CD8-positive, alpha-beta memory T cell (primary cell): ENCODE results near the gene SUMF1. TPM values are rescaled to one million over a fixed set of nuclear protein-coding genes. Genes with fewer than 3 reads are reported as not detected.

Source experiments
- CTCF ChIA-PET: fragments of 350-600 bp; sonication (Branson Sonifier 250); formaldehyde crosslinking; loops from one replicate; lab custom pipeline; 2021; ENCODE audit warnings: antibody characterized with exemption; lab: Charles Lee
- POLR2A ChIA-PET: fragments of 350-600 bp; sonication (Branson Sonifier 250); formaldehyde crosslinking; loops from one replicate; lab custom pipeline; 2021; ENCODE audit warnings: antibody characterized with exemption; lab: Charles Lee
- DNase-seq, 5 donors: peaks; one replicate each; pipeline versions ENCODE4 v3.0.0 to v3.0.0-alpha.2; 2020 to 2022; ENCODE audit warnings: mixed read lengths in 1 of 5
- H3K27ac ChIP-seq: one replicate; pipeline ENCODE4 v1.7.0; 2013; ENCODE audit warnings: low read depth, mild to moderate bottlenecking, low read length, moderate library complexity
- H3K27me3 ChIP-seq: 2 replicates; pipeline ENCODE4 v1.7.0; 2013; ENCODE audit warnings: low read length, mild to moderate bottlenecking; ENCODE audit not compliant: insufficient read depth, poor library complexity, severe bottlenecking
- H3K36me3 ChIP-seq: 2 replicates; pipeline ENCODE4 v1.7.0; 2013; ENCODE audit warnings: mild to moderate bottlenecking, low read length, moderate library complexity; ENCODE audit not compliant: insufficient read depth
- H3K4me1 ChIP-seq: 2 replicates; pipeline ENCODE4 v1.7.0; 2013; ENCODE audit warnings: mild to moderate bottlenecking, low read length, moderate library complexity; ENCODE audit not compliant: insufficient read depth
- H3K4me3 ChIP-seq: 2 replicates; pipeline ENCODE4 v1.7.0; 2013; ENCODE audit warnings: mild to moderate bottlenecking, low read length
- H3K9me3 ChIP-seq: 2 replicates; pipeline ENCODE4 v1.7.0; 2013; ENCODE audit warnings: mild to moderate bottlenecking, low read length
- H3K27ac Mint-ChIP-seq, 8 donors: one replicate each; pipeline ENCODE4 v1.8.0; 2020 to 2021; ENCODE audit warnings: mixed read lengths in 8 of 8, mild to moderate bottlenecking in 6 of 8, inconsistent platforms in 3 of 8, moderate library complexity in 3 of 8
- H3K27me3 Mint-ChIP-seq, 2 donors: one replicate each; pipeline ENCODE4 v1.8.0; 2020 to 2021; ENCODE audit warnings: mixed read lengths in 2 of 2, mild to moderate bottlenecking in 1 of 2, moderate library complexity in 1 of 2
- H3K36me3 Mint-ChIP-seq, 3 donors: one replicate each; pipeline ENCODE4 v1.8.0; 2020 to 2021; ENCODE audit warnings: mixed read lengths in 3 of 3, inconsistent platforms in 1 of 3, mild to moderate bottlenecking in 1 of 3
- H3K4me1 Mint-ChIP-seq, 3 donors: one replicate each; pipeline ENCODE4 v1.8.0; 2020 to 2021; ENCODE audit warnings: mixed read lengths in 3 of 3, inconsistent platforms in 1 of 3, mild to moderate bottlenecking in 1 of 3
- H3K4me3 Mint-ChIP-seq, 7 donors: one replicate each; pipeline ENCODE4 v1.8.0; 2020 to 2021; ENCODE audit warnings: mixed read lengths in 7 of 7, mild to moderate bottlenecking in 6 of 7, moderate library complexity in 4 of 7, inconsistent platforms in 2 of 7
- H3K9me3 Mint-ChIP-seq, 5 donors: one replicate each; pipeline ENCODE4 v1.8.0; 2020 to 2022; ENCODE audit warnings: mixed read lengths in 5 of 5, mild to moderate bottlenecking in 3 of 5, moderate library complexity in 2 of 5, inconsistent platforms in 1 of 5
- polyA plus RNA-seq: library from polyadenylated mRNA; unstranded; fragments of 300-500 nt; fragmentation: Illumina TruSeq; gene quantifications from one replicate; pipeline ENCODE4 v1.2.3, GENCODE V29; 2021
- total RNA-seq, 2 experiments: library from RNA; stranded (reverse); gene quantifications; one replicate each; pipeline ENCODE4 v1.2.3, GENCODE V29; 2021

The SUMF1 gene
- total and polyA plus RNA-seq, 3 experiments from 2014 or later, result 12.1 to 28.7 (median 13.0) TPM

DNA sequence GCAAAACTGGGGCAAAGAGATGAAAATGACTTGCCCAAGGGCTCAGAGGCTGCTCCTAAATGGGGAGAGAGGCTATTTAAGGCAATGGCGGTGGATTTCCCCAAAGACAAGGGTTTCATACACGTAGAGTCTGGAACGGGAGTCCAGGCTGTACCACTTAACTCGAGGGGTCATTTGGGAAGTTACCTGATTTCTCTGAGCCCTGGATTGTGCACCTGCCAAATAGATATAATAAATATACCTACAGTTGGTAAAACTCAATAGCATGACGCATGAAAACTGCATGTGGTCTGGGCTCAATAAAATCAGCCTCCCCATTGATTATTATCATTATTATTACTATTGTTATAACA, 24.8 kb upstream of the SUMF1 start:
- H3K27ac ChIP-seq, result no peak overlapping the region
- H3K27me3 Mint-ChIP-seq, result no peaks in the 10 kb centered on the region
- H3K27ac Mint-ChIP-seq, result peak overlapping the region in 7 of 8 donors; percentile 65 to 99 (median 90)
- no peak for DNase-seq
- H3K9me3 Mint-ChIP-seq, result no peaks in the 10 kb centered on the region
- H3K36me3 ChIP-seq, result no peaks in the 10 kb centered on the region
- CTCF ChIA-PET, result interaction anchor here (1.3 to 3.7 kb wide), 4 partner anchors 27 to 141 kb away, joined by 3 to 21 read pairs (median 9); no protein-coding TSS in a partner anchor
- peaks cover 26% of the 10 kb centered on the region for H3K4me1 ChIP-seq
- peak overlapping the region; percentile 90 to 98 (median 94) for H3K4me3 Mint-ChIP-seq
- H3K36me3 Mint-ChIP-seq, result peaks cover 0 to 21% (median 0%) of the 10 kb centered on the region in 3 donors
- H3K9me3 ChIP-seq, result no peaks in the 10 kb centered on the region
- peaks cover 36 to 48% (median 47%) of the 10 kb centered on the region in 3 donors for H3K4me1 Mint-ChIP-seq
- no peak overlapping the region for H3K4me3 ChIP-seq
- no peaks in the 10 kb centered on the region for H3K27me3 ChIP-seq
- POLR2A ChIA-PET, result interaction anchor here (2.6 to 2.7 kb wide), 2 partner anchors 24 to 26 kb away, joined by 29 to 39 read pairs; partner anchors contain the start of gene SUMF1

DNA sequence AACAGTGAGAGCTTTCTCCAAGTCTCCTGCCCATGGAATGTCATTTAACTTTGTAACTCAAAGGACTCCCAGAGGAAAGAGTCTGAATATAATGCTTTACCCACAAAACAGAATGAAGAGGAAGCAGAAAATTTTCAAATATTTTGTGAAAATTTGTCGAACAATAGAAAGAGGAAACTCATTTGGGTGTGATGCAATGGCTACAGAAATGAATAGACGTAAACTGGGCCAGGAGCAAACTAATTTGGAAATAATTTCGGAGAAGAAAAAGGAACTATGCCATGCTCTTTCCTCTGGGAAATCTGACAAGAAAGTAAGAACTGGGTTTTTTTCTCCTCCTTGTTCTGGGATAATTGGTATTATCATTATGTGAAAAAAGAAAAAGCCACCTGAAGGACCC, 11.2 kb upstream of the SUMF1 start:
- H3K4me1 ChIP-seq, result no peaks in the 10 kb centered on the region
- H3K27ac ChIP-seq, result no peak overlapping the region
- no peak overlapping the region for H3K4me3 ChIP-seq
- no peak overlapping the region for H3K27ac Mint-ChIP-seq
- H3K27me3 Mint-ChIP-seq, result peaks cover 7 to 30% of the 10 kb centered on the region in 2 donors
- no peak overlapping the region for H3K4me3 Mint-ChIP-seq
- no peak for DNase-seq
- CTCF ChIA-PET, result no interaction called here
- H3K36me3 ChIP-seq, result no peaks in the 10 kb centered on the region
- H3K4me1 Mint-ChIP-seq, result peaks cover 0 to 4% (median 0%) of the 10 kb centered on the region in 3 donors
- no peaks in the 10 kb centered on the region for H3K36me3 Mint-ChIP-seq
- H3K9me3 ChIP-seq, result no peaks in the 10 kb centered on the region
- POLR2A ChIA-PET, result no interaction called here
- H3K27me3 ChIP-seq, result no peaks in the 10 kb centered on the region
- H3K9me3 Mint-ChIP-seq, result no peaks in the 10 kb centered on the region

- no peaks in the 10 kb centered on the region for H3K27me3 ChIP-seq
- H3K9me3 ChIP-seq, result no peaks in the 10 kb centered on the region
- no peaks in the 10 kb centered on the region for H3K4me1 ChIP-seq
- no peak overlapping the region for H3K27ac ChIP-seq
- ChIA-PET CTCF (interaction anchor here (0.5 kb wide), 1 partner anchor 30 kb away, joined by 3 read pairs; no protein-coding TSS in a partner anchor), POLR2A (no interaction called here)
- no peaks in the 10 kb centered on the region for H3K36me3 Mint-ChIP-seq
- no peak overlapping the region for H3K4me3 ChIP-seq
- H3K4me3 Mint-ChIP-seq, result no peak overlapping the region
- no peaks in the 10 kb centered on the region for H3K9me3 Mint-ChIP-seq
- H3K27me3 Mint-ChIP-seq, result peaks cover 8 to 32% of the 10 kb centered on the region in 2 donors
- peaks cover 0 to 4% (median 0%) of the 10 kb centered on the region in 3 donors for H3K4me1 Mint-ChIP-seq
- no peaks in the 10 kb centered on the region for H3K36me3 ChIP-seq
- no peak overlapping the region for H3K27ac Mint-ChIP-seq
- no peak for DNase-seq
These were observed 9.4 kb upstream of the SUMF1 start for GRCh38 chr3:4476496-4476895.

GRCh38 chr3:4475804-4476203, 8.7 kb upstream of the SUMF1 start:
- H3K9me3 ChIP-seq, result no peaks in the 10 kb centered on the region
- no peaks in the 10 kb centered on the region for H3K36me3 ChIP-seq
- no peak overlapping the region for H3K27ac Mint-ChIP-seq
- H3K27ac ChIP-seq, result no peak overlapping the region
- H3K4me3 ChIP-seq, result no peak overlapping the region
- H3K9me3 Mint-ChIP-seq, result no peaks in the 10 kb centered on the region
- no peaks in the 10 kb centered on the region for H3K27me3 ChIP-seq
- DNase-seq, result no peak
- ChIA-PET CTCF (interaction anchor here (1.2 kb wide), 1 partner anchor 9 kb away, joined by 4 read pairs; the partner anchor contains the start of gene SUMF1), POLR2A (no interaction called here)
- H3K36me3 Mint-ChIP-seq, result no peaks in the 10 kb centered on the region
- H3K4me1 ChIP-seq, result no peaks in the 10 kb centered on the region
- no peak overlapping the region for H3K4me3 Mint-ChIP-seq
- H3K27me3 Mint-ChIP-seq, result peaks cover 6 to 32% of the 10 kb centered on the region in 2 donors
- peaks cover 0 to 4% (median 0%) of the 10 kb centered on the region in 3 donors for H3K4me1 Mint-ChIP-seq

DNA sequence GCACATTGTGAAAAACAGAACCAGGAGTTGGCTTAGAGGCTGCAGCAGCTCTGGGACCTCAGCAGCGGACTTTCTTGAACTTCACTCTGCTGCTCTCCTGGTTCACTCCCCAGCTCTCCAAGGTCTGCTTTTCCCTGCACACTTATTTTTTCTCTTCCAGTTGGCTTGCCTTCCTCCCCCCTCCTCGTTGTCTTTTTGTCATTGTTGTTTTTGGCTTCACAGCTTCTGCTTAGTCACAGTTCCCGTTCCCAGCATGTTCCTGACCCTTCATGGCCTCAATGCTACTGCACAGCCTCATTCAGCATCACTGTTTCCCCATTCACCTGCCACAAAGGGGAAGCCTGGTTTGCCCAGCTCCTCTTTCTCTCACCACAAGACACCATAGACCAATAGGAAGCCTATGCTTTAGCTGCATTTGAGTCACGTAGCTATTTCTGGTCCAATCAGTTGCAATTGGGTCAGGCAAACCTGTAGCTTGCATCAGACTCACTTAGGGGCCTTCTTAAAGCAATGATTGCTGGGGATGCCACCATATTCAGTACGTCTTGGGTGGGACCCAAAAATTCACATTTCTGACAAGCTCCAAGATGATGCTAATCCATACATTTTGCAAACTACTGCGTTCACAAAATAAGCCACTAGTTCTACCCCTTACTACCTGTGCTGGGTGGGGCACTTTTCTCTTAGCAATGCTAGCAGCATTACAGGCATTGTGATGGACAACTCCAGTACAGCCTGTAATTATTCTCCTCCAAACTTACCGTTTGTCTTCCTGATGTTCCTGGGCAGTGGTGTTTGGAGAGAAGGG, 7.8 kb upstream of the SUMF1 start:
- no peak overlapping the region for H3K27ac Mint-ChIP-seq
- peaks cover 0 to 4% (median 0%) of the 10 kb centered on the region in 3 donors for H3K4me1 Mint-ChIP-seq
- ChIA-PET CTCF (interaction anchor here (1.2 kb wide), 1 partner anchor 8 kb away, joined by 4 read pairs; the partner anchor contains the start of gene SUMF1), POLR2A (no interaction called here)
- H3K36me3 Mint-ChIP-seq, result no peaks in the 10 kb centered on the region
- H3K9me3 ChIP-seq, result no peaks in the 10 kb centered on the region
- no peaks in the 10 kb centered on the region for H3K27me3 ChIP-seq
- H3K4me3 Mint-ChIP-seq, result no peak overlapping the region
- H3K36me3 ChIP-seq, result no peaks in the 10 kb centered on the region
- H3K9me3 Mint-ChIP-seq, result no peaks in the 10 kb centered on the region
- DNase-seq, result no peak
- no peak overlapping the region for H3K4me3 ChIP-seq
- peaks cover 4 to 32% of the 10 kb centered on the region in 2 donors for H3K27me3 Mint-ChIP-seq
- no peaks in the 10 kb centered on the region for H3K4me1 ChIP-seq
- H3K27ac ChIP-seq, result no peak overlapping the region

DNA sequence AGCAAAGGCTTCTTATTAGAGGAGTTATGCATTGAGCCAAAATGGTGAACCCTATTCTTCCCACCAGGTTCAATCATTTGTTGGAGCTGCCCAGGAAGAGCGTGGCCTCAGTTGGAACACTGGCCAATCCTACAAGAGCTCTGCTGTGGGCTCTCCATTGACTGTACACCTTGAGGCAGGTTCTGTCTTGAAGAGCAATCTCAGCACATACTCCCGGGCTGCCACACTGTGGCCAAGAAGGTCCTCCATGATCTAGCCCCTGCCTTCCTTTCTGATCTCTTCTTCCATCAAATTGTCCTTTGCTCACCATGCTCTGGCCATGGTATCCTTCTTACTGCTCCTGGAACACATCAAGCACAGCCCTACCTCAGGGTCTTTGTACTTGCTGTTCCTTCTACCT, 5.7 kb upstream of the SUMF1 start:
- CTCF ChIA-PET, result no interaction called here
- H3K4me3 Mint-ChIP-seq, result peak overlapping the region in 1 of 7 donors; percentile 29
- H3K27me3 Mint-ChIP-seq, result peaks cover 2 to 24% of the 10 kb centered on the region in 2 donors
- DNase-seq, result no peak
- POLR2A ChIA-PET, result no interaction called here
- peaks cover 0 to 4% (median 0%) of the 10 kb centered on the region in 3 donors for H3K4me1 Mint-ChIP-seq
- no peak overlapping the region for H3K4me3 ChIP-seq
- no peaks in the 10 kb centered on the region for H3K36me3 Mint-ChIP-seq
- no peak overlapping the region for H3K27ac ChIP-seq
- no peaks in the 10 kb centered on the region for H3K9me3 ChIP-seq
- H3K27ac Mint-ChIP-seq, result no peak overlapping the region
- no peaks in the 10 kb centered on the region for H3K4me1 ChIP-seq
- H3K36me3 ChIP-seq, result no peaks in the 10 kb centered on the region
- no peaks in the 10 kb centered on the region for H3K9me3 Mint-ChIP-seq
- no peaks in the 10 kb centered on the region for H3K27me3 ChIP-seq

GRCh38 chr3:4472312-4472711, 5.2 kb upstream of the SUMF1 start:
- Mint-ChIP-seq H3K9me3 (no peaks in the 10 kb centered on the region), H3K4me1 (peaks cover 2 to 5% (median 3%) of the 10 kb centered on the region in 3 donors), H3K4me3 (no peak overlapping the region), H3K36me3 (no peaks in the 10 kb centered on the region), H3K27ac (no peak overlapping the region), H3K27me3 (peaks cover 2 to 23% of the 10 kb centered on the region in 2 donors)
- no peak for DNase-seq
- Histone ChIP-seq H3K27ac (no peak overlapping the region), H3K4me3 (no peak overlapping the region), H3K36me3 (no peaks in the 10 kb centered on the region), H3K4me1 (peaks cover 4% of the 10 kb centered on the region), H3K9me3 (no peaks in the 10 kb centered on the region), H3K27me3 (no peaks in the 10 kb centered on the region)
- CTCF ChIA-PET, result no interaction called here
- POLR2A ChIA-PET, result no interaction called here

DNA sequence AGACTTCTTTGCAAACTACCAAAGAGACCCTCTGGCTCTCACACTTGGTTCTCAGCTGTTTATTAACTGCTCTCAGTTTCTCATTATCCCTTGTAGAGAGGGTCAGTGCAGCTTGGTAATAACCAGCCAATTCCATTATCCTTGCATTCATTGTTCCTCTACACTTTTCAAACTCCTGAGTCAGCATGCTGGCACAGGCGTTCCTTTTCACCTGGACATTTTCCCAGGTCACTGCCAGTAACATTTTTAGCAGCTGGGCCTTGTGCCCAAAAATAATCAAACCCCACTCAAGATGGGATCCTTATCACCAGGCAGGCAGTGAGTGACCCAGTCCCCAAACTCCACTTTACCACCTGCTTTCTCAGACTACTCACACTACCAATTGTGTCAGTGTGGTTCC, 4.8 kb upstream of the SUMF1 start:
- Histone ChIP-seq H3K4me3 (no peak overlapping the region), H3K9me3 (no peaks in the 10 kb centered on the region), H3K36me3 (no peaks in the 10 kb centered on the region), H3K27me3 (no peaks in the 10 kb centered on the region), H3K4me1 (peaks cover 6% of the 10 kb centered on the region), H3K27ac (no peak overlapping the region)
- CTCF ChIA-PET, result no interaction called here
- Mint-ChIP-seq H3K27ac (no peak overlapping the region), H3K4me1 (peaks cover 6 to 8% (median 6%) of the 10 kb centered on the region in 3 donors), H3K4me3 (no peak overlapping the region), H3K36me3 (no peaks in the 10 kb centered on the region), H3K9me3 (no peaks in the 10 kb centered on the region), H3K27me3 (peaks cover 2 to 20% of the 10 kb centered on the region in 2 donors)
- DNase-seq, result no peak
- POLR2A ChIA-PET, result no interaction called here
